NCI-H2029 treated with DMSO at 0.1 percent for 48 hours (cell line): ENCODE data around the gene PTPRCAP.
"Not testable (repeated sequence)": the region's sequence is repeated elsewhere in the genome, so short reads cannot be mapped to it uniquely, and the experiment has no call there.

Source experiments
- DNase-seq: peaks from one replicate; lab custom pipeline; 2025; lab: John Stamatoyannopoulos, UW

The PTPRCAP gene

DNA sequence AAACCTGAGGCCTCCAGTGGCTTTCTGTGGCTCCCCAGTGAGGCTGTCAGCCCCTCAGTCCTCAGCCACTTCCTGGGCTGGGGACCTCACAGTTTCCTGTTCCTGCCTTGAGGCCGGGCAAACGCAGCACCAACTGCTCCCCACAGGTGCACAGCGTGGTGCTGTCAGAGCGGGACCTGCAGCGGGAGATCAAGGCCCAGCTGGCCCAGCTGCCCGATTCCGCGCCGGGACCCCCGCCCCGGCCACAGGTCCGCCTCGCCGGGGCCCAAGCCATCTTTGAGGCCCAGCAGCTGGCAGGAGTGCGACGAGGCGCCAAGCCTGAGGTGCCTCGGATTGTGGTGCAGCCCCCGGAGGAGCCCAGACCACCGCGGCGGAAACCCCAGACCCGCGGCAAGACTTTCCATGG lies 28.2 kb downstream of the PTPRCAP start:
- no peak for DNase-seq

DNA sequence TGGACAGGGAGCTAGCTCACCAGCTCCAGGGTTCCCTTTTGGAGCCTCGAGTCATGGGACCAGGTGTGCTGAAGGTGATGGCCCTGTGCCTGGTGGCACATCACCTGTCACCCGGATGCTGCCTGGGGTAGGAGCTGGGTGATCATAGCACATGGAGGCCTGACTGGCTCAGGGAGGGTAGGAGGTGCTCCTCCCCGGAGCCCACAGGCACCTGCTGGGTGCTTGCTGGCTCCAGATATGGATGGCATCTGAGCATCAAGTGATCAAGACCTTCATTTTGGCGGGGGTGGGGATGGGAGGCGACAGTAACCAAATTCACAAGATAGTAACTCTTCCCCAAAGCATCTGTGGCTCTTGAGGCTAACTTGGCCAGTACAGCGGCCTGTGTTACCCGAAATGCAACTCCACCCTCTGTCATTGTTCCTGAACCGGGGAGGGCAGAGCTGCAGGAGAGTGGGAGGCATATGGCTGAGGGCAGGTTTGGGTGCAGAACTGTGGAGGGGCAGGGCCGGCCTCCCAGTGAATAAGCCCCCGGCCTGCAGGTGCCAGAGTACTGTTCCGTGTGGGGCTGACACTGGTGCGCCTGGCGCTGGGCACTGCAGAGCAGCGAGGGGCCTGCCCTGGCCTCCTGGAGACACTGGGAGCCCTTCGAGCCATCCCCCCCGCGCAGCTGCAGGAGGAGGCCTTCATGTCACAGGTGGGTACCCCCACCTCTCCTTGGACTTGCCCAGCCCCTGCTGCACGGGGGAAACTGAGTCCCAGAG lies 28.9 kb downstream of the PTPRCAP start:
- DNase-seq, result no peak

DNA sequence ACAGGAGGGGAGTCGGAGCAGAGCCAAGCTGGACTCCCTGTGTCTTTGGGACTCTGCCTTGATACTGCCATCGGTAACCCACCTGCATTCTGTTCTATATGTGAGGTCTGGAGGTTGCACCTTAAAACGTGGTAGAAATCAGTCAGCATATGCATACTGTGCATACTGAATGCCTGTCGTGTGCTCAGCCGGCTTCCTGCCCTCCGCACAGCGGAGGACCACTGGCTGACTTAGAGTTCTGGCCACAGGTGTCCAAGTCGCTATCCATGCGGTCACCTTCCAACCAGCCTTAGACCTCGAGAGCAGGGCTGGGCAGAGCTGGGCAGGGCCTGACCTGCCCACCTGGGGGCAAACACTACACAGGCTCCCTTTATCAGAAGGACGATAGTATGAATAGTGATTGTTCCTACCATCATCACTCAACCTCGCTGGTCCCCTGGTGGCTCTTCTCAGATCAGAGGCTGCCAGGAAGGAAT lies 29.8 kb downstream of the PTPRCAP start:
- DNase-seq, result no peak

DNA sequence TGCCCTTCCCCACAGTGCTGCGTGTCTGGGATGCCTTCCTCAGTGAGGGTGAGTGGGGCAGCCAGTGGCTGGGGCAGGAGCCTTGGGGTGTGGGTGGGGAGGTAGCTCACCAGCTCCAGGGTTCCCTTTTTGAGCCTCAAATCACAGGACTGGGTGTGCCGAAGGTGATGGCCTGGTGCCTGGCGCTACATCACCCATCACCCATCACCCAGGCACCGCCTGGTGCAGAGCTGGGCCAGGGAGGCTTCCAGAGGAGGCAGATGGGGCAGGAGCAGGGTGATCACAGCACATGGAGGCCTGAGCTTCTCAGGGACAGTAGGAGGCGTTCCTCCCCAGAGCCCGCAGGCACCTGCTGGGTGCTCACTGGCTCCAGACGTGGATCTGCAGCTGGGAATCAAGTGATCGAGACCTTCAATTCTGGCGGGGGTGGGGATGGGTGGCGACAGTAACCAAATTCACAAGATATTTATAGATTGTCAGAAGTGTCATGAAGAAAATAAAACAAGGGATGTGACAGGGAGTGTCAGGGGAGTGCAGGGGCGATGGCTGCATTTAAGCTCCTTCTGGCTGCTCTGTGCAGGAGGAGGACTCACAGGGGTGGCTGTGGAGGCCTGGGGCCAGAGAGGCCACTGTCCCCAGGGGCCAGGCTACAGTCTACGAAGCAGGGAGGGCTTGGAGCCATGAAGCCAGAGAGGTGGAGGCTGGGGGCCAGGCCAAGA lies 30.4 kb downstream of the PTPRCAP start:
- DNase-seq, result no peak

DNA sequence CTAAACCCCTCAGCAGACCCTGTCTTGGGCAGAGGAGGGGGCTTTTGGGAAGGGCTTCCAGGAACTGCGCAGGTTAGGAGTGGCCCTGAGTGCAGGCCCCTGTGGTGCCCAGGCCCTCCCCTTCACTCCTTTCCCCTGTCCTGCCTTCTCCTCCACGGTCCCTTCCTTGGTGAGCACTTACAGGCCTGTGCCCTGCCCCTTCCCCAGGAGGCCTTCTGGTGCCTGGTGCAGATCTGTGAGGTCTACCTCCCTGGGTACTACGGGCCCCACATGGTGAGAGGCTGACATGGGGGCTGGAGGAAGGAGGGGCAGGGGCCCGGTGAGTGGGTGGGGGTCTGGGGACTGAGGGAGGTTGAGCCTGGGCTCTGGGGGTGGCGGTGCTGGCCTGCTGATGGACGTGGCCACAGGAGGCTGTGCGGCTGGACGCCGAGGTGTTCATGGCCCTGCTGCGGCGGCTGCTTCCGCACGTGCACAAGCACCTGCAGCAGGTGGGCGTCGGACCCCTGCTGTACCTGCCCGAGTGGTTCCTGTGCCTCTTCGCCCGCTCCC lies 31.0 kb downstream of the PTPRCAP start:
- no peak for DNase-seq

DNA sequence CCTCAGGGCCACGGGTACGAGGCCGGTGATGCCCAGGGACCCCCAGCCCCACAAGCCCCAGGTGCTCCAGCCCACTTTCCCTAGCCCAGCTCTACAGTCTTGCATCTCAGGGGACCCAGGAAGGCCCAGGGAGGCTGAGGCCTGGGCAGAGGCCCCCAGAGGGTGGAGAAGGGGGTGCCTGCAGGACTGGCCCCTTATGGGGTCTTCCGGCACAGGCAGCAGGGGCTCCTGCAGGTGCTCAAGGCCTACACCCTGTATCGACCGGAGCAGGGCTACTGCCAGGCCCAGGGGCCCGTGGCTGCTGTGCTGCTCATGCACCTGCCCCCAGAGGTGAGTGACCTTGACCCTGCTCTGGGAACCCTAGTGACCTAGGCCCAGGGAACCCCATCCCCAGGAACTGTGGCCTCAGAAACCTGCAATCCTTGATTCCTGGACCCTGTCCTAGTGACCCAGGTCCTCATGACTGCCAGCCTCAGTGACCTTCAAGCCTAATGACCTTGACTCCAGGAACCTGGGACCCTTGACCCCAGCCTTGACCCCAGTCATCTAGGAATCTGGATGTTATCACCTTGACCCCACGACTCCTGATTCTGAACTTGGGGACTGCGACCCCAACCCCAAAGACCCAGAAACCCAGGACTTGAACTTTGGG lies 31.7 kb downstream of the PTPRCAP start:
- DNase-seq, result no peak

DNA sequence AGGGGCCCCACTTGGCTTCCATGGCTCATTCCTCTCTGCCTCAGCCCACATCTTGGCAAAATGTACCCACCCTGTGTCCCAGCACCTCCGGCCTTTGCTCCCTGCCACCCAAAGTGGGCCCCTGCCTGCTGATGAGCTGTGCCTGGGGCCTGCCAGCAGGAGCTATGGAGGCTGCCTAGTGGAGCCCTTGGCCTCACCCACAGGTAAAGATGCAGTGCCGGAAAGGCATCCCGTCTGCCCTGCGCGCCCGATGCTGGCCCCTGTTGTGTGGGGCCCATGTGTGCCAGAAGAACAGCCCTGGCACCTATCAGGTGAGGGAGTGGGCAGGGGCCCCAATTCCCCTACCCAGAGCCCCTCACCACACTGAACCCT lies 32.3 kb downstream of the PTPRCAP start:
- no peak for DNase-seq

DNA sequence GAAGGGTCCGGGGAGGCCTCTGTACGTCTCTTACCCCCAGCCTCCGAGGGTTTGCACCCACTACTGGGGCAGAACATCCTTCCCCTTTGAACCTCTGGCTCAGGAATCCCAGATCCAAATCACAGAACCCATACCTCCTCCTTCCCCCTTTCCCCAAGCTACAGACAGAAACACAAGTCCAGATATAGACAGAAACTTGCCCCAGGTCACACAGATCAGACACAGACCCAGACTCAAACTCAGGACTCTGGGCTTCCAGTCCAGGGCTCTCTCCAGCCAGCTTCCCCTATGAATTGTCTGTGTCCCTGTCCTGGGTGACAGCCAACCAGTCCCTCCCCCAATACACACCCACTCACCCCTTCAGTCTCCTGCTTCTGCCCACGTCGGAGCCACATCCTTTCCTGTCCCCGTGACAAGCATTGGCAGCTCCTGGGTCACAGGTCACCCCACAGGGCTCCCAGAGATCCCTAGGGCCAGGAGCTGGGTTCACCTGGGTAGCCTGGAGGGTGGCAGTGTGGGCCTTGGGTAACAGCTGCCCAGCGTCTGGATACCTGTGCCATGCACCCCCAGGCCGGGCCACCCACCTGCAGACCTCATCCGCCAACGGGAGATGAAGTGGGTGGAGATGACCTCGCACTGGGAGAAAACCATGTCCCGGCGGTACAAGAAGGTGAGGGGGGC lies 32.8 kb downstream of the PTPRCAP start:
- no peak for DNase-seq

DNA sequence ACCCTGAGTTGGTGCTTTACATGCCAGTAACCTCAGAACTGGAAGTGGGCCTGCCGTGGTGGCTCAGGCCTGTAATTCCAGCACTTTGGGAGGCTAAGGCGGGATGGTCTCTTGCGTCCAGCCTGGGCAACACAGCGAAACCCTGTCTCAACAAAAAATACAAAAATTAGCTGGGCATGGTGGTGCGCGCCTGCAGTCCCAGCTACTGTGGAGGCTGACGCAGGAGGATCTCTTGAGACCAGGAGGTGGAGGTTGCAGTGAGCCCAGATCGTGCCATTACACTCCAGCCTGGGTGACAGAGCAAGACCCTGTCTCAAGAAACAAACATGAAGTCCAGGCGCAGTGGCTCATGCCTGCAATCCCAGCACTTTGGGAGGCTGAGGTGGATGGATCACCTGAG lies 34.4 kb downstream of the PTPRCAP start:
- not testable (repeated sequence) for DNase-seq

DNA sequence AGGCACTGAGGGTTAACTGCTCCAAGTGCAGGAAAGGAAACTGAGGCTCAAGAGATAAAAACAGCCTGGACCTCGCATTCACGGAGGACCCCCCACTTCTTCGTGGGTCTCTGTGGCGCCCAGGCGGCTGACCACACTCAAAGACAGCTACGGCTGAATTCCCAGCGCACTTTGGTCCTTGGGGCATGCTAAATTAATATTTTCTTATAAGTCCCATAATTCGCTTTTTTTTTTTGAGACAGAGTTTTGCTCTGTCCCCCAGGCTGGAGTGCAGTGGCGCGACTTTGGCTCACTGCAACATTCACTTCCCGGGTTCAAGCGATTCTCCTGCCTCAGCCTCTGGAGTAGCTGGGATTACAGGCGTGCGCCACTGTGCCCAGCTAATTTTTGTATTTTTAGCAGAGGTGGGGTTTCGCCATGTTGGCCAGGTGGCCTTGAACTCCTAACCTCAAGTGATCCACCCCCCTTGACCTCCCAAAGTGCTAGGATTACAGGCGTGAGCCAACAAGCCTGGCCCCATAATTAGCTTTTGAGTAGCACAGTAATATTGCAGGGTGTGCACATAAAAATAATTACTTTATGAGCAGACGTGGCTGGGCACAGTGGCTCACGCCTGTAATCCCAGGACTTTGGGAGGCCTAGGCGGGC lies 35.2 kb downstream of the PTPRCAP start:
- not testable (repeated sequence) for DNase-seq

DNA sequence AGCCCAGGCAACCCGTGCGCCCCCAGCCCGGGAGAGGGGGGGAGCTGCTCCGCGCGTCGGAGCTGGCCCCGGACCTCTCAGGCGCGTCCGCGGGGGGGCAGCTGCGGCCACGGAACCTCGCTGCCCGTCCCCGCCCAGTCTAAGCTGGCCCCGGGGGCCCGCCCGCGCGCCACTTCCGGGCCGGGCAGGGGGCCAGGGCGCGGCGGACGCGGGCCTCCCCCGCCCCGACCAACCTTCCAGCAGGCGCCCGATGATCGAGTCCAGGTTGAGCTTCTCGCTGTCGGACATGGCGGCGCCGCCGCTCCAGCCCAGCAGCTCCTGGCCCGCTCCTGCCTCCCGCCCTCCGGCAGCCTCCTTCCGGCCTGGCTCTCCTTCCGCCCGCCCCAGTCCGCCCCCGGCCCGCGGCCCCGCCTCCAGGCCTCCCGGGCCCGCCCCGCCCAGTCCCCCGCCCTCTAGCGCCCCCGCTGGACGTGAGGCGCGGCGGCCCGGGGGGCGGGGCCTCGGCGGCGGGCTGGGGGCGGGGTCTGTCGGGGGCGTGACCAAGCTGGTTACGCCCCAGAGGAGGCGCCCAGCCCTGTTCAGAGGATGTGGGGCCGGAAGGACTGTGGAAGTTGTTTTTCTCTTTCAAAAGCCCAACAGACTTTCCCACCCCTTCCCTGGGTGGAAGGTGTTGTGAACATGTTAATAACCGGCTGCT lies 35.8 kb downstream of the PTPRCAP start, which contains the start of gene PPP1CA:
TSS of gene PPP1CA (minus strand) at position 364 of the 697 bp plus-strand sequence. CDS start at position 288, 76 bp downstream.
- peak; percentile 76 for DNase-seq

DNA sequence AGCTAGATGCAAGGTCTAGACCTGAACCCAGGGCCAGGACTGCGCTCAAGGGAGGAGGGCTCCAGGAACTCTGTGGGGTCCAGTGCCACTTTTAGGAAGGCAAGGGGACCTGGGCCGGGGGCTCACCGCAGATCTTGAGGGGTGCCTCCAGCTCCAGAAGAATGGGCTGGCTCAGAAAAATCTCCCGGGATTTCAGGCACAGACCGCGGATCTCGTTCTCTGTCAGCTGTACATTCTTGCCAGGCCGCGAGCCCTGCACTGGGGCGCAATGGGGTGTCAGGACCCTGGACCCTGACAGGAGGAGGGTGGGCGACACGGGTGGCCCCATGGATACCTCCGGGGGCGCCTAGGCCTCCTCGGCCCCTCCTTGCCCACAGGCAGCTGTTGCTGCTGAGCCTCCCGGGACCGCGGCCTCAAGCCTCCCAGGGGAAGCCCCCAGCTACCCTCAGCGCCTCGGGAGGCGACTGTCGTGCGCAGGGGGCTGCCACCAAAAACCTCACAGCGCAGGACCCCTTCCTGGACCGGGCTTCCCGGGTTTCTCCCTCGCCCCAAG lies 36.5 kb downstream of the PTPRCAP start:
- DNase-seq, result no peak

DNA sequence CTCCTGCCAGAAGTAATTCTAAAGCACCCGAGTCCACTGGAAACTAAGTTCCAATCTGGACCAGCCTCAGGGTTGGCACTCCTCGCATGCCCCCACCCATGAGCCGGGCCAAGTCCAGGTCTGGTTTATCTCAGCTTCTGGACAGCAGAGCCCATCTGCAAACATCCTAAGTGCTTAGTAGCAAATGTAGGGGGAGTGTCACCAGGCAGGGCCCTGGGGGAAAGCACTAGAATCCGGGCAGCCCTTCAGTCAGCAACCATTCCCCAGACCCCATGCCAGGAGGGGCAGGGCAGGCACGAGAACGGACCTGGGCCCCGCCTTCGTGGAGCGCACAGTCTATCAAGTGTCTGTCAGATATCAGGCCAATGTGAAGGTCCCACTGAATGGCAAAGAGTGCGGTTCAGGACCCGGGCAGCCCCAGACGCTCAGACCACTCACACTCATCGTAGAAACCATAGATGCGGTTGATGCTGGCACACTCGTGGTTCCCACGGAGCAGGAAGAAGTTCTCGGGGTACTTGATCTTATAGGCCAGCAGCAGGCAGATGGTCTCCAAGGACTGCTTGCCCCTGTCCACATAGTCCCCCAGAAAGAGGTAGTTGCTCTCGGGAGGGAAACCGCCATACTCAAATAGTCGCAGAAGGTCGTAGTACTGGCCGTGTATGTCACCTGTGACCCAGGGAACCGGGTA lies 37.1 kb downstream of the PTPRCAP start:
- no peak for DNase-seq

DNA sequence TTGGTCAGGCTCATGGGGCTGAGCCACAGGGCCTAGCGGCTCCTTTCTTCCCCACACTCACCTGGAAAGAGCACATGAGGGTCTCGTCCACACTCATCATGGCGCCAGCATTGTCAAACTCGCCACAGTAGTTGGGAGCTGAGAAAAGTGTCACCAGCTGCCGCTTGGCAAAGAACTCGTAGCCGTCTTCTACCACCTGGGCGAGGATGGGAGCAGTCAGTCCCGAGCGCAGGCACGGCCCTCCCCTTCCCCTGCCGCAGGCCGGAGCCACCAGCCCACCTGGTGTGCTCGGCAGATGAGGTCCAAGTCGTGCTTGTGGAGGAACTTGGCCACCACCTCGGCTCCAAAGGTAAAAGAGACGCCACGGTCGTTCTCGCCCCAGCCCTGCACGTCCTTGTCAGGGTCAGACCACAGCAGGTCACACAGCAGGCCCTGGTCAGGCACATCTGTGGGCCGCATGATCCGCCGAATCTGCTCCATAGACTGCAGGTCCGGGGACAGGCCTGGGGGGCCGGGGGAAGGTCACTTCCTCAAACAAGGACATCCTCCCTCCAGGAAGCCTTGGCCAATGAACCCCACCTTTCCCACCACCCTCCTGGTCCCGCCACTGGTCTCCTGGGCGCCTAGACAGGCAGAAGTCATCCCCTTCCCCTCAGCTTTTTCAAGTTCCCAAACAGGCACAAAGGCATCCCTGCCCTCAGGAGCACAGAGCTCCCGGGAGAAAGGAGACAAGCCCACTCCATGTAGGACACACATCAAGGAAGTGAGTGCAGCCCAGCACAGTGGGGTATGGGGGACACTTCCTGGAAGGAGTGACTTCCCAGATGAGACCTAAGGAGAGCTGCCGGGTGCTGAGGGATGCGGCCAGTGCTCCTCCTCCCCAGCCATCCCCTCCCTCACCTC lies 38.6 kb downstream of the PTPRCAP start:
- no peak for DNase-seq

DNA sequence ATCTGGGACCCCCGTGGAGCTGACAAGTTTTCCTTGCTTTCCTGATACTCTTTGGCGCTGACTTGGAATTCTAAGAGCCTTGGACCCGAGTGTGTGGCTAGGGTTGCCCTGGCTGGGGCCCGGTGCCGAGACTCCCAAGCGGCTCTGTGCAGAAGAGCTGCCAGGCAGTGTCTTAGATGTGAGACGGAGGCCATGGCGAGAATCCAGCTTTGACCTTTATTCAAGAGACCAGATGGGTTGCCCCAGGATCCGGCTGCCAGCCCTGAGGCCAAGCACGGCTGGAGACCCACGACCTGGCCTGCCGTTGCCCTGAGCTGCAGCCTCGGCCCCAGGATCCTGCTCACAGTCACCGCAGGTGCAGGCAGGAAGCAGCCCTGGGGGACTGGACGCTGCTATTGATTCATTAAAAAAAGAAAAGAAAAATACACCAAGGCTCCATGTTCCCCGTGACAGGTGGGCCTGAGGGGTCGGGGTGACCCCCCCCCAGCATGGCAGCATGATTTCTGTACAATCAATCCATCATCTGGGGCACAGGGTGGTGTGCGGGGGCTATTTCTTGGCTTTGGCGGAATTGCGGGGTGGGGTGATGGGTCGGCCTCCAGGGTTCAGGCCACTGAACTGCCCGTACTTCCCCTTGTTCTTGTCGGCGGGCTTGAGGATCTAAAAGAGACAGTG lies 39.4 kb downstream of the PTPRCAP start:
- DNase-seq, result no peak

DNA sequence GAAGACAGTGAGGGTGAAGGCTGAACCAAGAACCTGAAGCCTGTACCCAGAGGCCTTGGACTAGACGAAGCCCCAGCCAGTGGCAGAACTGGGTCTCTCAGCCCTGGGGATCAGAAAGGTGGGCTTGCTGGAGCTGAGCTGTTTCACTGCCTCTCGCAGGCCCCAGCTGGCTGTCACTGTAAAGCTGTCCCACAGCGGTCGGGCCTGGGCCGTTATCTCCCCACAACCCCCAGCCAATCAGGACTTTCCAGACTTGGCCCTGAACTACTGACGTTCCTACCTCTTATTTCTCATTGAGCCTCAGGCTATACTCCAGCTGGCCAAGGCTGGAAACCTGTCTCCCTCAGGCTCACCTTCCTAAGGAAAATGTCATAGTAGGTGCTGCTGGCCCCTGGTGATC lies 39.9 kb downstream of the PTPRCAP start:
- DNase-seq, result no peak

DNA sequence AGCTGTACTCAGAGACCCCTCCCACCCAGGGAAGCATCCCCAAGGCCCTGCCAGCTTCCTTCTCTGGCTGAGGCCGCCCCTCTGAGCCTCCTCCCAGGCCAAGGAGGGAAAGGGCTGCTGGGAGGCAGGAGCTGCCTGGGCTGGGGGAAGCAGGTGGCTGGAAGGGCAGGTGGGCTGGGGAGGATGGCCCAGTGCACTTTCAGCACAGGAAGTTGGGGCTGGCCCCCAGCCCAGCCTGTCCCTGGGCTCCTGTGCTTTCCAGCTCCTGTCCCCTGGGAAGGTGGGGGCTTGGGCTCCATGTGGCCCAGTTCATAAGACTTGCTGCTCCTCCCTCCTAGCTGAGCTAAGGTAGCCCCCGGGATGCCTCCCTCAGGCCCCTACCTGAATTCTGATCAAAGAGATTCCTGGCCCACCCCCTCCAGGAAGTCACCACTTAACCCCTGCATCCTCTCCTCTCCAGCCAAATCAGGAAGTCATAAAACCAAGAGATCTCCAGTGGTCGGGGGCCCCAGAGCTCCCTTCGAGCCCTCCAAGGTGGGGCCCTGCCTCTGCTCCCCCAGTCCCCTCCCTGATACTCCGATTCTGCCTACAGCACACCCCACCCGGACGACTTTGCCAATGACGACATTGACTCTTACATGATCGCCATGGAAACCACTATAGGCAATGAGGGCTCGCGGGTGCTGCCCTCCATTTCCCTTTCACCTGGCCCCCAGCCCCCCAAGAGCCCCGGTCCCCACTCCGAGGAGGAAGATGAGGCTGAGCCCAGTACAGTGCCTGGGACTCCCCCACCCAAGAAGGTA lies 40.7 kb downstream of the PTPRCAP start:
- DNase-seq, result no peak

DNA sequence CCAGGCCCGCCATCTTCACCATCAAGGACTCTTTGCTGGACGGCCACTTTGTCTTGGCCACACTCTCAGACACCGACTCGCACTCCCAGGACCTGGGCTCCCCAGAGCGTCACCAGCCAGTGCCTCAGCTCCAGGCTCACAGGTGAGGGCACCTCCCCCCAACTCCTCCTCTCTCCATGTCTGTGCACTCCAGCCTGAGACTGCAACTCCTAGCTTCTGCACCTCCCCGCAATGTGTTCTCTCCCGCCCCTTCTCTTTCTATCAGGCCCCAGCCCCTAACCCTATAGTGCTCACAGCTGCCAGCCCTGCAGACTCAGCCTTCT lies 41.3 kb downstream of the PTPRCAP start:
- DNase-seq, result no peak
